Measurements from ENCODE around the gene SLC4A4. TPM values are rescaled to one million over a fixed set of nuclear protein-coding genes. Genes with fewer than 3 reads are reported as not detected.

The SLC4A4 gene
- polyA plus RNA-seq, 1 of the 3 experiments (the other 2 are of a cell fraction) = not detected

- CTCF ChIA-PET = no interaction called here
- Histone ChIP-seq H4K20me1 (ENCODE audit: insufficient read depth) (no peaks in the 10 kb centered on the region), H3K9me3 (no peaks in the 10 kb centered on the region), H3K27me3 (ENCODE audit: insufficient read depth) (no peaks in the 10 kb centered on the region), H3F3A (replicated peaks; ENCODE audit: insufficient read depth) (no peaks in the 10 kb centered on the region), H3K9me2 (no peaks in the 10 kb centered on the region), H3K4me3 (ENCODE audit: low read depth in 2 of 2, low read length in 1 of 2) (no peak overlapping the region), H3K27ac (ENCODE audit: low read depth in 2 of 2, low read length in 1 of 2) (no peak overlapping the region), H3K9ac (no peak overlapping the region), H3K36me3 (replicated peaks in 1 of 2; ENCODE audit: control insufficient read depth in 1 of 2, insufficient read depth in 2 of 2, low read length in 1 of 2) (no peaks in the 10 kb centered on the region), H3K4me1 (ENCODE audit: control insufficient read depth in 1 of 2, insufficient read depth in 2 of 2, low read depth in 1 of 2, low read length in 1 of 2) (no peaks in the 10 kb centered on the region), H2AFZ (ENCODE audit: low read depth) (no peak overlapping the region), H3K79me2 (ENCODE audit: insufficient read depth) (no peaks in the 10 kb centered on the region), H3K4me2 (no peak overlapping the region)
- POLR2A ChIA-PET = no interaction called here
- TF ChIP-seq PBX3 (IDR thresholded peaks at IDR 0.05) (no peak), GABPA (IDR thresholded peaks at IDR 0.05; ENCODE audit: low read depth) (no peak), TEAD4 (IDR thresholded peaks at IDR 0.05; ENCODE audit: borderline replicate concordance, insufficient read depth) (no peak), EP300 (IDR thresholded peaks at IDR 0.05; ENCODE audit: borderline replicate concordance in 1 of 2, low read depth in 1 of 2, low read length in 1 of 2) (no peak), NFIC (IDR thresholded peaks at IDR 0.05; ENCODE audit: borderline replicate concordance) (no peak), FOXJ3 (CRISPR knock-in tag; IDR thresholded peaks at IDR 0.05) (no peak), ELF1 (IDR thresholded peaks at IDR 0.05) (no peak), ZBTB33 (IDR thresholded peaks at IDR 0.05; ENCODE audit: borderline replicate concordance, low read depth) (no peak), FOXM1 (IDR thresholded peaks at IDR 0.05; ENCODE audit: low read depth) (no peak), JUND (IDR thresholded peaks at IDR 0.05) (no peak), SMC3 (IDR thresholded peaks at IDR 0.05; ENCODE audit: low read depth, low read length) (no peak), RFX5 (IDR thresholded peaks at IDR 0.05; ENCODE audit: low read length) (no peak), YY1 (IDR thresholded peaks at IDR 0.05; ENCODE audit: low read depth) (no peak), RCOR1 (IDR thresholded peaks at IDR 0.05; ENCODE audit: low read length) (no peak), CHD2 (IDR thresholded peaks at IDR 0.05; ENCODE audit: low read length, partially characterized antibody) (no peak), MAX (IDR thresholded peaks at IDR 0.05; ENCODE audit: low read depth) (no peak), TCF12 (IDR thresholded peaks at IDR 0.05) (no peak), GATA2 (CRISPR knock-in tag; IDR thresholded peaks at IDR 0.05) (no peak)
- no peak for DNase-seq
- 20% methylated on average over 4 of the region's 4 CpGs for WGBS (ENCODE audit: low lambda C conversion rate)
These were observed 247.4 kb downstream of the SLC4A4 start for GRCh38 chr4:71586087-71586763.
